Measurements from ENCODE around the gene SARS1. TPM values are rescaled to one million over a fixed set of nuclear protein-coding genes. Genes with fewer than 3 reads are reported as not detected.

Gene SARS1
- total and polyA plus RNA-seq, 2 of the 8 experiments (the other 6 are each of a cell fraction or from before 2014, with no cell fraction given): 83.1 to 146 TPM

DNA sequence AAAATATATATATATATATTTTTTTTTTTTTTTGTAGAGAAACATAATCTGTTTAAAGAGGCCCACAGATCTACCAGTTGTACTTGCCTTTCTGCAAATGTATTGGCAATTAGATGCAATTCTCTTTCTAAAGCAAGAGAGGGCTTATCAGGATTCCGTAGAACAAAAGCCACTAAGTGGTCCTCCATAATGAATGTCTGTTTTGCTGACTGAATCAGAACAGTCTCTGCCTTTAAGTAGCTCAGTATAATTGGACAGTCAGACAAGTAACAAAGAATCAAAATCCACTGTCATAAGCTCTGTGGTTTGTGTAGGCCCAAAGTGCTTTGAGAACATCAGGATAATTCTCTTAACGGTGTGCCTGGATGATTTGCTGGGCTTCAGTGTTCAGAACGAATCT lies 17.3 kb downstream of the SARS1 start (continued):
- no peak for TF ChIP-seq EZH2 (IDR thresholded peaks at IDR 0.05; ENCODE audit: low read depth, low read length, severe bottlenecking)
- no peak for TF ChIP-seq CREB1 (IDR thresholded peaks at IDR 0.05)
- TF ChIP-seq TAF7 (optimal IDR thresholded peaks at IDR 0.05; ENCODE audit: borderline replicate concordance, low read depth, low read length): no peak
- no peak for TF ChIP-seq SIX5 (IDR thresholded peaks at IDR 0.05; ENCODE audit: low read depth, low read length)
- TF ChIP-seq POU5F1 (IDR thresholded peaks at IDR 0.05; ENCODE audit: low read depth, low read length): no peak
- TF ChIP-seq RXRA (IDR thresholded peaks at IDR 0.05; ENCODE audit: insufficient read depth, low read depth, low read length): no peak
